HG03520 (cell line): ENCODE measurements around the gene SOX15.

Experiments
- ATAC-seq: cut with Tn5 transposase; IDR thresholded peaks from one replicate; pipeline ENCODE4 v1.9.1; 2021; ENCODE audit warnings: mild to moderate bottlenecking, moderate library complexity; ENCODE audit not compliant: unreplicated experiment

SOX15 gene

GRCh38 chr17:7559320-7560171, 30.3 kb downstream of the SOX15 start:
- ATAC-seq, result no peak

- ATAC-seq, result no peak
Observed at GRCh38 chr17:7558544-7559319, 31.2 kb downstream of the SOX15 start, which contains the start of gene TNFSF13. Gene TNFSF13 (plus strand): TSS chr17:7558750. CDS start chr17:7559040, 290 bp downstream.

- ATAC-seq, result no peak
Observed at GRCh38 chr17:7557775-7558543, 31.9 kb downstream of the SOX15 start.

- no peak for ATAC-seq
Observed at GRCh38 chr17:7557147-7557764, 32.6 kb downstream of the SOX15 start.

- ATAC-seq, result no peak
Observed at GRCh38 chr17:7556627-7557026, 33.3 kb downstream of the SOX15 start.

GRCh38 chr17:7555320-7555948, 34.5 kb downstream of the SOX15 start:
- no peak for ATAC-seq

GRCh38 chr17:7553356-7553755, 36.5 kb downstream of the SOX15 start:
- no peak for ATAC-seq

GRCh38 chr17:7552621-7553051, 37.3 kb downstream of the SOX15 start:
- ATAC-seq, result no peak

- no peak for ATAC-seq
Observed at GRCh38 chr17:7551396-7551795, 38.5 kb downstream of the SOX15 start.

GRCh38 chr17:7550344-7550743, 39.5 kb downstream of the SOX15 start:
- no peak for ATAC-seq

GRCh38 chr17:7549401-7550055, 40.4 kb downstream of the SOX15 start:
- no peak for ATAC-seq

- no peak for ATAC-seq
Observed at GRCh38 chr17:7548585-7549400, 41.1 kb downstream of the SOX15 start, which contains the start of gene TNFSF12. Gene TNFSF12 (plus strand): TSS chr17:7549058. CDS start chr17:7549154, 96 bp downstream.

GRCh38 chr17:7544911-7545310, 45.0 kb downstream of the SOX15 start:
- no peak for ATAC-seq

- ATAC-seq, result no peak
Observed at GRCh38 chr17:7541074-7541621, 48.7 kb downstream of the SOX15 start.

- no peak for ATAC-seq
Observed at GRCh38 chr17:7538891-7539545, 50.9 kb downstream of the SOX15 start.
